ENCODE data around the gene ETV6.

The ETV6 gene

DNA sequence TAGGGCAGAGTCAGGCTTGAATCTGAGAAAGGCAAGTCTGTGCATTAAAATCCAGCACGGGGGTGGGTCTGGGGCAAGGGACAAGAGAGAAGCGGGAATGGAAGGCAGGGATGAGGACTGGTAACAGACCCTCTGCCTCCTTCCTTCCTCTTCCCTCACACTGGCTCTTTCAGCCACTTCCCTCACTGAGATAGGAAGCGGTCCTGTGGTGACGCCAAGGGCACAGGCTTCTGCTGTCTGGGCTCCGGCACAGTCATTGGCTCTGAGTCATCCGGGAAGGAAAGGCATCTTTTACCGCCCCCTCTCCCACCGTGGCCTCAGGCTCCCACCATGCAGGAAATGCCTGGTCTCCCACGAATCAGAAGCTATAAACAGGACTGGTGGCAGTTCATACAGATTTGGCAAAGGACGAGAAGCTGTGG, 70.2 kb downstream of the ETV6 start:
- Histone ChIP-seq H3K36me3 (ENCODE audit: control insufficient read depth, insufficient read depth, low read length, severe bottlenecking) (no peaks in the 10 kb centered on the region), H3K27me3 (replicated peaks; ENCODE audit: control insufficient read depth, insufficient read depth, low read length) (no peaks in the 10 kb centered on the region), H3K9me3 (ENCODE audit: control insufficient read depth, low read length) (no peaks in the 10 kb centered on the region), H3K9ac (ENCODE audit: low read length) (no peak overlapping the region), H3K4me3 (ENCODE audit: low read length) (no peak overlapping the region), H3K4me1 (ENCODE audit: control insufficient read depth, insufficient read depth, low read length) (peaks cover 41% of the 10 kb centered on the region)
- peak; percentile 87 for DNase-seq (ENCODE audit: low read depth)

DNA sequence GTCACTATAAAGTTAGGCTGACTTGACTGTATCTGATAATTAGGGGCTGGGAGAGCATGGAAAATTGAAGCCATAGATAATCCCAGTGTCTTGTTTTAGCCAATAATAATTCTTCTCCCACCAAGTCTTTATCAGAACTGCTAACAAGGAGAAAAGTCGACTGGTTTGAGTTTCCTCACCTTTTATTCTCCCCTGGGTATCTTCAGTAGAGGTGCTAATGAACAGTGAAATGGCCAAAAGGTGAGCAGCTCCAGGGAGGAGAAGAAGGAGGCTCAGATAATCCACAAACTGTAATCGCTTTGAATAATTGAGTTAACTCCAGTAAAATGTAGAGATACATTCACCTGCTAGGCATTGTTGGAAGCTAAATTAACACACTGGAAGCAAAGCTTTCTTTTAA, 72.6 kb downstream of the ETV6 start:
- no peaks in the 10 kb centered on the region for H3K36me3 ChIP-seq (ENCODE audit: control insufficient read depth, insufficient read depth, low read length, severe bottlenecking)
- DNase-seq (ENCODE audit: low read depth): no peak
- no peaks in the 10 kb centered on the region for H3K27me3 ChIP-seq (replicated peaks; ENCODE audit: control insufficient read depth, insufficient read depth, low read length)
- H3K9me3 ChIP-seq (ENCODE audit: control insufficient read depth, low read length): no peaks in the 10 kb centered on the region
- H3K4me1 ChIP-seq (ENCODE audit: control insufficient read depth, insufficient read depth, low read length): peaks cover 37% of the 10 kb centered on the region
- no peak overlapping the region for H3K9ac ChIP-seq (ENCODE audit: low read length)
- no peak overlapping the region for H3K4me3 ChIP-seq (ENCODE audit: low read length)

- Histone ChIP-seq H3K4me1 (ENCODE audit: control insufficient read depth, insufficient read depth, low read length) (peaks cover 31% of the 10 kb centered on the region), H3K9ac (ENCODE audit: low read length) (no peak overlapping the region), H3K36me3 (ENCODE audit: control insufficient read depth, insufficient read depth, low read length, severe bottlenecking) (no peaks in the 10 kb centered on the region), H3K9me3 (ENCODE audit: control insufficient read depth, low read length) (no peaks in the 10 kb centered on the region), H3K4me3 (ENCODE audit: low read length) (no peak overlapping the region), H3K27me3 (replicated peaks; ENCODE audit: control insufficient read depth, insufficient read depth, low read length) (no peaks in the 10 kb centered on the region)
- no peak for DNase-seq (ENCODE audit: low read depth)
These were observed 73.2 kb downstream of the ETV6 start for GRCh38 chr12:11722578-11723138.

- no peak for DNase-seq (ENCODE audit: low read depth)
- no peaks in the 10 kb centered on the region for H3K27me3 ChIP-seq (replicated peaks; ENCODE audit: control insufficient read depth, insufficient read depth, low read length)
- H3K36me3 ChIP-seq (ENCODE audit: control insufficient read depth, insufficient read depth, low read length, severe bottlenecking): no peaks in the 10 kb centered on the region
- peaks cover 20% of the 10 kb centered on the region for H3K4me1 ChIP-seq (ENCODE audit: control insufficient read depth, insufficient read depth, low read length)
- no peaks in the 10 kb centered on the region for H3K9me3 ChIP-seq (ENCODE audit: control insufficient read depth, low read length)
- no peak overlapping the region for H3K4me3 ChIP-seq (ENCODE audit: low read length)
- no peak overlapping the region for H3K9ac ChIP-seq (ENCODE audit: low read length)
These were observed 74.5 kb downstream of the ETV6 start for GRCh38 chr12:11723993-11724392.

DNA sequence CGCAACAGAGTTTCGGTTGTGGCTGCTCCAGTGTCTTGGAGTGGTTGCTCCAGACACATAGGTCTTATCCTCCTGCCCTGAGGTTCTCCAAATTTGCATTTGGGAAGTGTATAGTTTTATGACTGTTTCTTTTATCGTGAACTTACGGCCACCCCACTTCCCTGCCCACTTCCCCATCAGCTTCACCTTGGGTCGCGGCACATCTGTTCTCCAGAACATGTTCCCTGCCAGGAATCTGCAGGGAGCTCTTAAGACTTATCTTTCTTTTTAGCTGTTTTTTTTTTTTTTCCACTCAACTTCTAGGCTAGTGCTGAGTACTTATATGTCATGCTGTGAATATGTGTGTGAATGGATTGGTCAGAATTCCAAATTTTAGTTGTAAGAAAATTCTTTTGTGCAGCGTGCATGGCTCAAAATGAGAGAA, 75.4 kb downstream of the ETV6 start:
- H3K9ac ChIP-seq (ENCODE audit: low read length): no peak overlapping the region
- H3K4me3 ChIP-seq (ENCODE audit: low read length): no peak overlapping the region
- DNase-seq (ENCODE audit: low read depth): peak; percentile 20

DNA sequence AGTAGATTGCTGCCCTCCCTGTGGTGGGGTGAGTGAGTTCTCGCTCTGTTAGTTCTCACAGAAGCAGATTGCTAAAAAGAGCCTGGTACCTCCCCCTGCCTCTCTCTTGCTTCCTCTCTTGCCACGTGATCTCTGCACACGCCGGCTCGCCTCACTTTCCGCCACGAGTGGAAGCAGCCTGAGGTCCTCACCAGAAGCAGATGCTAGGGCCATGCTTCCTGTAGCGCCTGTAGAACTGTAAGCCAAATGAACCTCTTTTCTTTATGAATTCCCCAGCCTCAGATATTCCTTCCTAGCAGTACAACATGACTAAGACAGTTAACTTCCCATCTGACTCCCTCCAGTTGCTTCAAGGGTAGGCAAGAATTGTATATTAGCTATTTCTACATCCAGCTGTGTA, 76.2 kb downstream of the ETV6 start:
- no peaks in the 10 kb centered on the region for H3K9me3 ChIP-seq (ENCODE audit: control insufficient read depth, low read length)
- DNase-seq (ENCODE audit: low read depth): no peak
- no peak overlapping the region for H3K4me3 ChIP-seq (ENCODE audit: low read length)
- H3K9ac ChIP-seq (ENCODE audit: low read length): no peak overlapping the region
- peaks cover 13% of the 10 kb centered on the region for H3K4me1 ChIP-seq (ENCODE audit: control insufficient read depth, insufficient read depth, low read length)
- H3K36me3 ChIP-seq (ENCODE audit: control insufficient read depth, insufficient read depth, low read length, severe bottlenecking): no peaks in the 10 kb centered on the region
- no peaks in the 10 kb centered on the region for H3K27me3 ChIP-seq (replicated peaks; ENCODE audit: control insufficient read depth, insufficient read depth, low read length)

More for the DNA sequence above, 75.4 kb downstream of the ETV6 start:
- Histone ChIP-seq H3K9me3 (ENCODE audit: control insufficient read depth, low read length) (no peaks in the 10 kb centered on the region), H3K36me3 (ENCODE audit: control insufficient read depth, insufficient read depth, low read length, severe bottlenecking) (no peaks in the 10 kb centered on the region), H3K27me3 (replicated peaks; ENCODE audit: control insufficient read depth, insufficient read depth, low read length) (no peaks in the 10 kb centered on the region), H3K4me1 (ENCODE audit: control insufficient read depth, insufficient read depth, low read length) (peaks cover 15% of the 10 kb centered on the region)

- DNase-seq (ENCODE audit: low read depth): no peak
- Histone ChIP-seq H3K4me1 (ENCODE audit: control insufficient read depth, insufficient read depth, low read length) (peaks cover 13% of the 10 kb centered on the region), H3K9ac (ENCODE audit: low read length) (no peak overlapping the region), H3K36me3 (ENCODE audit: control insufficient read depth, insufficient read depth, low read length, severe bottlenecking) (no peaks in the 10 kb centered on the region), H3K4me3 (ENCODE audit: low read length) (no peak overlapping the region), H3K9me3 (ENCODE audit: control insufficient read depth, low read length) (no peaks in the 10 kb centered on the region), H3K27me3 (replicated peaks; ENCODE audit: control insufficient read depth, insufficient read depth, low read length) (no peaks in the 10 kb centered on the region)
These were observed 77.2 kb downstream of the ETV6 start for GRCh38 chr12:11726659-11727058.

DNA sequence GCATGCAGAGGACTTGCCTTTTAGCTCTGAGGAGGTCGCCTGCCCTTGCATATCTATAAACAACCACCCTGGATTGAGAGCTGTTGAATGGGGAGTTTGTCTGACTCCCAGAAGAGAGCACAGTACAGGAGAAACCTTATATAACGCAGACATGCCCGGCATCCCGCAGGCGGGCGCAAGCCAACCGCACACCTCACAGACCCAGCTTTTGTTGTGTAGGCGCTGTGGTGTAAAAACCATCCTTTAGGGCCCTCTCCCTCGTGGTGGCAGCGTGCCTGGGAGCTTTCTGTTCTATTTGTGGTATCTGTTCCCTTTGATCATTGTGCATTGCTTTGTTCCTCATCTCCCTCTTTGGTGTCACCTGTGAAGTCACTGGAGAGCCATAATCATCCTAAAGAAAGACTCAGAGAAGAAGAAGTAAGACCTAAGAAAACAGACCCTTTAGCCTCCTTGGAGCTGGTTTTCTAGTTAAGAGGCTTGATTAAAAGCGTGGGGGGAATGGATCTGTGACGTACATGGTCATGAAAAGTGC, 77.7 kb downstream of the ETV6 start:
- Histone ChIP-seq H3K27me3 (replicated peaks; ENCODE audit: control insufficient read depth, insufficient read depth, low read length) (no peaks in the 10 kb centered on the region), H3K36me3 (ENCODE audit: control insufficient read depth, insufficient read depth, low read length, severe bottlenecking) (no peaks in the 10 kb centered on the region), H3K9me3 (ENCODE audit: control insufficient read depth, low read length) (no peaks in the 10 kb centered on the region), H3K9ac (ENCODE audit: low read length) (no peak overlapping the region), H3K4me3 (ENCODE audit: low read length) (no peak overlapping the region), H3K4me1 (ENCODE audit: control insufficient read depth, insufficient read depth, low read length) (peaks cover 13% of the 10 kb centered on the region)
- DNase-seq (ENCODE audit: low read depth): no peak

GRCh38 chr12:11728154-11728755, 78.8 kb downstream of the ETV6 start:
- no peak overlapping the region for H3K4me3 ChIP-seq (ENCODE audit: low read length)
- no peaks in the 10 kb centered on the region for H3K9me3 ChIP-seq (ENCODE audit: control insufficient read depth, low read length)
- peaks cover 4% of the 10 kb centered on the region for H3K36me3 ChIP-seq (ENCODE audit: control insufficient read depth, insufficient read depth, low read length, severe bottlenecking)
- no peak for DNase-seq (ENCODE audit: low read depth)
- H3K4me1 ChIP-seq (ENCODE audit: control insufficient read depth, insufficient read depth, low read length): peaks cover 13% of the 10 kb centered on the region
- no peaks in the 10 kb centered on the region for H3K27me3 ChIP-seq (replicated peaks; ENCODE audit: control insufficient read depth, insufficient read depth, low read length)
- H3K9ac ChIP-seq (ENCODE audit: low read length): no peak overlapping the region

GRCh38 chr12:11729008-11729407, 79.5 kb downstream of the ETV6 start:
- no peak for DNase-seq (ENCODE audit: low read depth)
- Histone ChIP-seq H3K27me3 (replicated peaks; ENCODE audit: control insufficient read depth, insufficient read depth, low read length) (no peaks in the 10 kb centered on the region), H3K4me1 (ENCODE audit: control insufficient read depth, insufficient read depth, low read length) (peaks cover 13% of the 10 kb centered on the region), H3K4me3 (ENCODE audit: low read length) (no peak overlapping the region), H3K36me3 (ENCODE audit: control insufficient read depth, insufficient read depth, low read length, severe bottlenecking) (peaks cover 4% of the 10 kb centered on the region), H3K9ac (ENCODE audit: low read length) (no peak overlapping the region), H3K9me3 (ENCODE audit: control insufficient read depth, low read length) (no peaks in the 10 kb centered on the region)

GRCh38 chr12:11729439-11730150, 80.1 kb downstream of the ETV6 start:
- Histone ChIP-seq H3K4me1 (ENCODE audit: control insufficient read depth, insufficient read depth, low read length) (peaks cover 13% of the 10 kb centered on the region), H3K27me3 (replicated peaks; ENCODE audit: control insufficient read depth, insufficient read depth, low read length) (no peaks in the 10 kb centered on the region), H3K4me3 (ENCODE audit: low read length) (no peak overlapping the region), H3K9me3 (ENCODE audit: control insufficient read depth, low read length) (no peaks in the 10 kb centered on the region), H3K36me3 (ENCODE audit: control insufficient read depth, insufficient read depth, low read length, severe bottlenecking) (peaks cover 4% of the 10 kb centered on the region), H3K9ac (ENCODE audit: low read length) (no peak overlapping the region)
- DNase-seq (ENCODE audit: low read depth): no peak
